GM18505 (cell line): ENCODE results near the gene PPARGC1A.

Experiments
- ATAC-seq: cut with Tn5 transposase; IDR thresholded peaks from one replicate; pipeline ENCODE4 v1.9.1; 2021; ENCODE audit not compliant: unreplicated experiment
- POLR2A ChIP-seq: IDR thresholded peaks from 4 replicates; pipeline ENCODE4 v1.6.1; 2011; ENCODE audit warnings: borderline replicate concordance; ENCODE audit not compliant: insufficient read depth, insufficient read length; ENCODE audit errors: extremely low read depth

The PPARGC1A gene

GRCh38 chr4:23746027-23746426 is 143.8 kb downstream of the PPARGC1A start:
- no peak for TF ChIP-seq POLR2A
- no peak for ATAC-seq

- no peak for ATAC-seq
- no peak for TF ChIP-seq POLR2A
Measured at GRCh38 chr4:23745377-23745776, 144.5 kb downstream of the PPARGC1A start.
